ENCODE data around the gene CCNY.

GRCh38 chr10:35470248-35470924 is 134.1 kb downstream of the CCNY start:
- TF ChIP-seq CTCF (conservative IDR thresholded peaks at IDR 0.05; ENCODE audit: low read length) (no peak), EZH2phosphoT487 (IDR thresholded peaks at IDR 0.05; ENCODE audit: borderline replicate concordance) (no peak)

Measured in Loucy (cell line).